Left renal cortex interstitium (tissue), 4 donors: ENCODE data around the gene WWOX. TPM values are rescaled to one million over a fixed set of nuclear protein-coding genes. Genes with fewer than 3 reads are reported as not detected.
A peak's percentile ranks its signal among the peaks of the same experiment; 100 is the strongest.

Source experiments
- DNase-seq, 4 donors: peaks; one replicate each; pipeline ENCODE4 v3.0.0-alpha.2; 2013; ENCODE audit warnings: low read depth in 4 of 4, low spot score in 2 of 4, missing footprints in 1 of 4
- polyA plus RNA-seq, 4 donors: library from polyadenylated mRNA; unstranded; fragments of 120-200 nt; gene quantifications; one replicate each; pipeline ENCODE4 v1.2.1, GENCODE V29; 2013; ENCODE audit not compliant: insufficient read length in 4 of 4

The WWOX gene
- polyA plus RNA-seq, 4 donors: 32.7 to 42.3 (median 37.2) TPM

DNA sequence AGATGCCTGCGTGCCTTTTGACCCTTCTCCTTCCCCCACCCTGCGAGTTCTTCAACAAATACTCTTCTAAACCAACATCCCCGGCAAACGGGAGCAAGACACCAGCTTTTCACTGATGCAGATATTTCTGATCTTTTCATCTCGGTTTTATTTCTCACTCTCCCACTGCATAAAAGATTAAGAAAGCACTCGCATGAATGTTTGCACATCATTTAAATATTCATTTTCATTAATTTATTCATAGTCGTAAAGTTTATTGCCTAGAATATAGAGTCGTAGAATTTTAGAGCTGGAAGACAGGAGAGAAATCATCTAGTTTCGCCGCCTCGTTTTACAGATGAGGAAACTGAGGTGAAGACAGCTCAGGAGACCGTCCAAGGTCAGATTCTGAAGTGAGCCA lies 1013.0 kb downstream of the WWOX start:
- no peak for DNase-seq

DNA sequence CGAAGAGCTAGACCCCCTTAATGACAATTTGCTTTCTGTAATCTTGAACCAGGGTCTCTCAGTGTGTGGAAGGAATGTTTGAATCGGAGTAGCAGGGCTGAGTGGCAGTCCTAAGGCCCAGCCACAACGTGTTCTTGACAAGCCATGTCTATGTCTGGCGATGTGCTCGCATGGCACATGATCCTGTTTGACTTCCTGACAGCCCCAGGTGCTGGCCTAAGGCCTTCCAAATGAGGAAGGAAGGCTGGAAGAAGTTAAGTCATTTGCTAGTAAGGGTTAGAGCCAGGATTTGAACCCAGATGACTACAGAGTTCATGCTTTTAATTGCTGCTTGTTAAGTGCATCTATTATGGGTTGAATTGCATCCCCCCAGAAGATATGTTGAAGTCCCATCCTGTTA lies 1014.4 kb downstream of the WWOX start:
- DNase-seq: no peak

DNA sequence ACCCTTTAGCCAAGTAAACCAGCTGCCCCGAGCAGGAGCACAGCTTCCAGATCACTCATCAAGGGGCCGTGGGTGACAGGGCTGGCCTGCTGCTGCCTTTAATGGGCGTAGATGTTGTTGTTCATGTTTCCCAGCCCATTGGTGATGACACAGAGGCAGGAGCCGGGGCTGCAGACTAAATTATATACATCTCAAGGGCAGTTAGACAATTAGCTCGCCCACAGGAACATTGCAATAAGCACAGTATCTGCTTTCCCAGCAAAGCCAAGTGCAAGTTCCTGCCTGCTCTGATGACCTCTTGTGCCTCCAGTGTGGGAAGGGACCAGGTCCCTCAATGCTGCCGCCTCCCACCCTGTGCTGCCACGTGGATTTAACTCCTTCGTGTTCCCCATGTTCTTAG lies 1015.3 kb downstream of the WWOX start:
- no peak for DNase-seq

DNA sequence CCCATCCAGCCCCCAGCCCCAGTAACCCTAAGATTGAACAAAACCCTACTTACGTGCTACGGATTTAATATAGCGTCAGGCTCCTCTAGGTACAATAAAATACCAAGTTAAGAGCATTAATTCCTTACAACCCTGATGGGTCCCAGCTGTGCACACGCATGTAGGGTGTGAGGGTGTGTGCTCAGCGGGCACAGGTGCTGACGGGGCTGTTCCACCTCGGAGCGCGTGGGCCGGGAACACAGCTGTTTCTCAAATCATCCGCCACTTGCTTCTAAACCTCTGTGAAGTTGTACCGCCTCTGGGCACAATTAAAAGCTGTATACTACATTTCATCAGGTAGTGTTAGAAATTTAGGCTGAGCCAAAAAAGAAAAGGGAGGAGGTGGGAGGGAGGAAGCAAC lies 1022.5 kb downstream of the WWOX start:
- DNase-seq: no peak

GRCh38 chr16:79122343-79122742 lies 1022.9 kb downstream of the WWOX start:
- DNase-seq: no peak

GRCh38 chr16:79124016-79124756 lies 1024.7 kb downstream of the WWOX start:
- no peak for DNase-seq

DNA sequence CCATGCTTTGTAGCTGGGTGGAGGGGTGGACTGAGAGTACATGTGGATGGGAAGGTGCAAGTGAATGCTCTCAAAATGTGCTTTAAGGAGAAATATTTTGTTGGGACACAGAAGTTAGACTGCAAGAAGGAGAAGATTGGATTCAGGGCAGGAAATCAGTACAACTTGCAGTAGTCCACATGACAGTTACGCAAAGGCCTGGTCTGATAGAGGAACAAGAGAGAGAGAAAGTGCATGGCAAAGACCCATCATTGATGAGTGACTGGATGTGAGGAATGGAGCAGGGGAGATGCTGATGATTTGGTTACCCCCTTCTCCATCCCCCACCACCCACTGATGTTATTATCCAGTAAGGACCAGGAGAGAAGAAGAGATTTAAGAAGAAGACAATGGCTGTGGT lies 1028.3 kb downstream of the WWOX start:
- DNase-seq: no peak

DNA sequence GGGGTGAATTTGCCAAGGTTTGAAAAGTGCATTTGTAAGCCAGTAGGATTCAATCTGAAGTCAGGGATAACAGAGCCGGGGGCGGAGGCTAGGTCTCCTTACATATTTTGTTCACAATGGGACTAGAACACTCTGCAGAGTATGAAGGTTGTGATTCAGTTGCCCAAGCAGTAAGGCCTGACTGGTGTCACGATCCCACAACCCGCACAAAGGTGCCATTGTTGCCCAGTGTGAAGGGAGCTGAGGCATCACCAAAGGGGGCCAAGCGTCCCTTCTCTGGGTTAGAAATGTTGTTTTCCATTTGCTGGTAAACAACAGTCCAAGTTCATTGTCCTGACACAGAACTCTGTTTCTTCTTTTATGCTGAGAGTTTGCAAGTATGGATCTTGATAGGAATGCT lies 1029.3 kb downstream of the WWOX start:
- DNase-seq: no peak

- DNase-seq: no peak
Measured at GRCh38 chr16:79130616-79131015, 1031.2 kb downstream of the WWOX start.

GRCh38 chr16:79131321-79132075 lies 1032.0 kb downstream of the WWOX start:
- no peak for DNase-seq

- DNase-seq: peak in 3 of 4 donors; percentile 47 to 73 (median 54)
Measured at GRCh38 chr16:79132701-79133100, 1033.2 kb downstream of the WWOX start.

- DNase-seq: no peak
Measured at GRCh38 chr16:79134300-79134699, 1034.8 kb downstream of the WWOX start.

DNA sequence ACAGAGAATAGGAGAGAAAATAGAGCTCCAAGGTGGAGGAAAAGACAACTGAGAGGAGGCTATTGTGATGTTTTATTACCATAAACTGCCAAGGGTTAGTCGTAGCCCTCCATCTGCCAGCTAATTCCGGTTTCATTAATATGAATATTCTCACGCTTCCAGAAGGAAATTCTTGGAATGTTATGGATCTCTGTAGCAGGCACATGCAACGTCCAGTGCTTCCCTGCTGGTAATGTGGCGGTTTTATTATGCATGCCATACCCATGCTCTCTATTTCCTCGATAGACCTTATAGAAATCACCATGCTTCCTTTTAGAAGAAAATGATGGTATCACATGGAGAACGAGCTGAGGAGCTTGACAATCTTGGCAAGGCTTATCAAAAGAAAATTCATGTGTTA lies 1037.5 kb downstream of the WWOX start:
- DNase-seq: no peak

DNA sequence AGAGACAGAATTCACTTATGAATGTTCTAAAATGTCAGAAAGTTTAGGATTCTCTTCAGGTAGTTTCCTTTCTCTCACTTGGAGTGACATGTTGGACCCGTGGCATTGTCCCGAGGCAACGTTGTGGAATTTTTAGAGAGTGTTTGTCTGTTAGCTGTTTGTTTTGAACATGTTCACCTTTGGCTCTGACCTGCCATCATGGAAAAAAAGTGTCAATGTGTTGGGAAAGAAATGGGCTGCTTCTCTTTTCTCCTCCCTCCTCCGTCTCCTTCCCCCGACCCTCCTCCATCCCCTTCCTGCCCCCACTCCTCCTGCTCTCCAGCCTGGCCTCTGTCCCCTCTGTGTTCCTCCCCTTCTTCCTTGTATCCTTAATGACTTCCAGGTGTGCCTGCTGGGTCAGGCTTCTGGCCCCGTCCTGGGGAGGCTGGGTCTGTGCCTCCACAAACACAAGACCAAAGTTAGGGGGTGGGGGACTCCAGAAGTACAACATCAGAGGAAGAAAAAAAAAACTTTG lies 1038.0 kb downstream of the WWOX start:
- no peak for DNase-seq

DNA sequence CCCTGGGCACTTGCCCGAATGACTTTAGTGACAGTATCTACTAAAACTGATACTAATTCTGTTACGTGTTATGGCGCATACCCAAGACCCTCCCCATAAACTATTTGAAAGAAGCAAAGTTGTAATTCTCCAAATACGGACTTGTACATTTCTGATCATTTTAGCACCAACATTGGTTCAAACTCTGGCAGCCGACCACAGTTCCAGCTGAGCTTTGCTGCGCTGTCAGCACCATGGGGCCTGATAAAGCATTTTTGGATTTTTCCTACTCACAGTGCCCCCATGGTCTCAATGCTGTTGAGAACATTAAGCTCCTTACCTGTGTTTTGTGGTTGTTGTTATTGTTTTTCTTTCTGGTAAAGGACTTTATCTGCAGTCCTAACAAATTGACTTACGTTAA lies 1040.3 kb downstream of the WWOX start:
- no peak for DNase-seq

DNA sequence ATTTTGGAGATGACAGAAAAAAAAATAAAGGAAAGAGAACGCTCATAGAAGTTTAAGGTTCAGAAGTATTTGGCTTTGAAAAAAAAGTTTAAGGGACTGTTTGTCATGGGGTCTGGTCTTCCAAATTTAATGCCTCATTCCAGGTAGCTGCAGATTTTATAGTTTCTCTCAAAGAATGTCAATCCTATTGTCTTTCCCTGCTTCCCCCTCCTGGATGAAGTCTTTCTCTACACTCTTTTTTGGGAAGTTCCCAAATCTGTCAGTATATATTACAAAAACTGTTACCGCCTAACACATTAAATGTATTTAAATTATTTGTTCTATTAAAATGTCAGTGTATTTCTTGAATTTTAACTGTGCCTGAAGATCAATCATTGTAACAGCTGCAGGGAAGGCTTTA lies 1043.6 kb downstream of the WWOX start:
- DNase-seq: no peak

DNA sequence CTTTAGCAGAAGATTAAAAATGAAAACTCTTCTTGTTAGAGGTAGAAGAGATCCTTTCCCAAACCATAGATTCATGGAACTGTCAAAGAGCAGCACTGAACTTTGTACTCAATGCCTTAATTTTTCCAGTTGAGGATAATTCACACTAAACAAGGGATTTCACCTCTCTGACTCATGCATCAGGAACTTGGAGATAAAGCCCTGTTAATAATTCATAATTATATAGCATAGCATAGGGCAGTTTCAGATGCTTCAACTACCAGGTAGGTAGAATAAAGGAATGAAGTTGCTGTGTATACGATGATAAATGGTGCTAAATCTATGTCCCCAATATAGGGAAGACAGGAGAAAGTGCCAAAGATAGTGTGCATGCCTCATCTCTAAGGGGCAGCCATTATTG lies 1050.7 kb downstream of the WWOX start:
- DNase-seq: no peak

DNA sequence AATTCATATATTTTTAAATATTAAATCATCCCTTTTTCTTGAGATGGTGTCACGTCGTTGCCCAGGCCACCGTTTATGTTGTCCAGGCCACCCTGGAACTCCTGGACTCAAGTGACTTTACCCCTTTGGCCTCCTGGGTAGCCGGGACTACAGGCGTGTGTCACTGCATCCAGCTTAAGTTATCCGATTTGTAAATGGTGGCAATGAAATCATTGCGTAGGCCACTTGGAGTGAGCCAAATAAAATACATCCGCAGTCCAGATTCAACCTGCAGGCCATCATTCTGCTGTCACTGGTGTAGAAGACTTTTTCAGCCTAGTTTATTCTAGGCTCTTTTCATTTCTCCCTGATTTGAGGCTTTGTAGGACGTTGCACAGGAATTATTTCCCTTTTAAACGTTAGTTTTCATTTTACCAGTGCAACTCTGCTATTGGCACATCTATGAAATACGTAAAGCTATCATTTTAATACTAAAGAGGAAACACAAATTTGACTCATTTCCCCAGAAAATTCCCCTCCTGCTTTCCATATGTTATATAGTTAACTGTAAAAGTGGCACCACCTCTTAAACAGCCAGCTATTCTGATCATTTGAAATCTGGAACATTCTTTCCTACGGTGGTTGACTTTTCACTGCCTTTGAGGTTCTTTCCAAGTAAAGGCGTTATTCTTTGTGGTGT lies 1051.3 kb downstream of the WWOX start:
- no peak for DNase-seq

DNA sequence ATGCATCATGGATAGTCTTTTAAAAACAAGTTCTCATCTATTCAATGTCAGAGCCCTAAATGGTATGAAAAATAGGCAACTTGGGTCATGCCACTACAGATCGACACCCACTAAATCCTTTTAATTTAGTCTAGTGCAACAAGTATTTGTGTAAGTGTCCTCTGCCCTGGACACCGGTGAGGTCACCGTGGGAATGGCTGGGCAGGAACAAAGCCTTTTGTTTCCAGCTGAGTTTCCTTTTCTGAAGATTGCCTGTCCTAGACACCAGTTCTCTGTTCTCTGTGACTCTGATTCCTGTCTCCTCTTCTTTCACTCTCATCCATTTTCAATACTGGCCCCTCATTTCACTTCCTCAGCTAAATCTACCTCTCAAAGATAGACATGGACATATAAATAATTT lies 1054.6 kb downstream of the WWOX start:
- DNase-seq: no peak

- DNase-seq: no peak
Measured at GRCh38 chr16:79155471-79155870, 1056.0 kb downstream of the WWOX start.

DNA sequence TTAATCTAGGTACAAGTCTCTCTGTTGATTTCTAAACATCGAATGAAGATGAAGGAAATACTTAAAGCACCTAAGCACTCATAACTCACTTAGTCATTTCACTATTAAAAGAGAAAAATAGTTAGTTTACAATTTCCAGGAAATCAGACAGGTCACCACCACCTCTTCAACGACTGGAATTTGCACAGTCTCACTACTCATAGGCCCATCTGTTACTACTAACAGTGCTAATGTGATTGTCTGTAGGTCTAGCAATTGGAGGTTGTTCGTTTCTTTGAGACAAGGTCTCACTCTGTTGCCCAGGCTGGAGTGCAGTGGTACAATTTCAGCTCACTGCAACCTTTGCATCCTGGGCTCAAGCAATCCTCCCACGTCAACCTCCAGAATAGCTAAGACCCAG lies 1056.5 kb downstream of the WWOX start:
- DNase-seq: no peak
